B cell (primary cell): ENCODE results near the gene PCDHGA8. TPM values are rescaled to one million over a fixed set of nuclear protein-coding genes. Genes with fewer than 3 reads are reported as not detected.

Source experiments
- ATAC-seq: fragments of 200-7000 bp; cut with Tn5 transposase; one replicate; pipeline ENCODE4 v1.10.0; 2021; ENCODE audit warnings: low read depth, mild to moderate bottlenecking, moderate number of reproducible peaks, moderate library complexity
- CTCF ChIA-PET: fragments of 350-600 bp; sonication (Branson Sonifier 250); formaldehyde crosslinking; loops from one replicate; lab custom pipeline; 2021; ENCODE audit warnings: antibody characterized with exemption, inconsistent platforms; lab: Charles Lee
- POLR2A ChIA-PET: fragments of 350-600 bp; sonication (Branson Sonifier 250); formaldehyde crosslinking; loops from one replicate; lab custom pipeline; 2021; ENCODE audit warnings: antibody characterized with exemption; lab: Charles Lee
- DNase-seq: peaks from one replicate; pipeline ENCODE4 v3.0.0; 2013
- H2AFZ ChIP-seq: 2 replicates; pipeline ENCODE4 v1.6.1; 2012; ENCODE audit warnings: mild to moderate bottlenecking, low read depth, low read length; ENCODE audit not compliant: insufficient read depth, poor library complexity, severe bottlenecking
- H3K27ac ChIP-seq, 2 donors: 1 replicate in 1 of 2; 2 replicates in 1 of 2; pipeline ENCODE4 v1.5.1; 2012 to 2013; ENCODE audit warnings: low read length in 2 of 2, mild to moderate bottlenecking in 2 of 2, moderate library complexity in 1 of 2
- H3K27me3 ChIP-seq, 4 experiments: fragments of 200-600 bp in 1 of 4; sonication (generic) in 1 of 4; replicated peaks in 1 of 4; 1 replicate in 2 of 4; 2 replicates in 2 of 4; pipeline versions ENCODE4 v1.6.1 to v1.7.0; 2013 to 2016; ENCODE audit warnings: low read length in 3 of 4, mild to moderate bottlenecking in 2 of 4, mixed read lengths in 1 of 4, moderate library complexity in 1 of 4; ENCODE audit not compliant: insufficient read depth in 4 of 4, control insufficient read depth in 3 of 4; ENCODE audit errors: control extremely low read depth in 1 of 4
- H3K36me3 ChIP-seq, 2 experiments: replicated peaks in 1 of 2; 1 replicate in 1 of 2; 2 replicates in 1 of 2; pipeline versions ENCODE4 v1.6.1 to v1.7.1; 2013; ENCODE audit warnings: low read length in 1 of 2; ENCODE audit not compliant: insufficient read depth in 2 of 2, control insufficient read depth in 1 of 2; ENCODE audit errors: control extremely low read depth in 1 of 2, extremely low read depth in 1 of 2
- H3K4me1 ChIP-seq, 2 donors: fragments of 200-600 bp in 1 of 2; sonication (generic) in 1 of 2; 1 replicate in 1 of 2; 2 replicates in 1 of 2; pipeline versions ENCODE4 v1.5.1 to v1.6.1; 2013 to 2017; ENCODE audit warnings: low read length in 2 of 2; ENCODE audit not compliant: control insufficient read depth in 2 of 2, insufficient read depth in 2 of 2
- H3K4me2 ChIP-seq: replicated peaks from 2 replicates; pipeline ENCODE3; 2012; ENCODE audit warnings: mild to moderate bottlenecking, low read depth, low read length; ENCODE audit not compliant: poor library complexity, severe bottlenecking
- H3K4me3 ChIP-seq, 5 experiments: fragments of 200-600 bp in 1 of 5; sonication (generic) in 1 of 5; 1 replicate in 3 of 5; 2 replicates in 2 of 5; pipeline versions ENCODE4 v1.5.1 to v1.7.0; 2011 to 2016; ENCODE audit warnings: low read length in 4 of 5, mild to moderate bottlenecking in 4 of 5, low read depth in 2 of 5, control low read depth in 1 of 5, moderate library complexity in 1 of 5; ENCODE audit not compliant: insufficient read depth in 1 of 5; ENCODE audit errors: control extremely low read depth in 1 of 5, extremely low read depth in 1 of 5
- H3K79me2 ChIP-seq: fragments of 200-600 bp; sonication (generic); one replicate; pipeline ENCODE4 v1.6.0; 2016; ENCODE audit warnings: low read length; ENCODE audit not compliant: control insufficient read depth, insufficient read depth
- H3K9ac ChIP-seq: fragments of 200-600 bp; sonication (generic); 2 replicates; pipeline ENCODE4 v1.6.1; 2017; ENCODE audit warnings: mild to moderate bottlenecking, low read length, moderate library complexity
- H3K9me3 ChIP-seq, 3 donors: one replicate each; pipeline versions ENCODE4 v1.6.1 to v1.7.1; 2013; ENCODE audit warnings: low read length in 2 of 3; ENCODE audit not compliant: control insufficient read depth in 2 of 3, insufficient read depth in 1 of 3; ENCODE audit errors: control extremely low read depth in 1 of 3
- H4K20me1 ChIP-seq: 2 replicates; pipeline ENCODE4 v1.6.0; 2012; ENCODE audit warnings: mild to moderate bottlenecking, low read length; ENCODE audit not compliant: insufficient read depth, control insufficient read depth, poor library complexity, severe bottlenecking
- H3K27ac Mint-ChIP-seq: one replicate; pipeline ENCODE4 v1.8.0; 2021; ENCODE audit warnings: mixed read lengths
- H3K27me3 Mint-ChIP-seq: one replicate; pipeline ENCODE4 v1.8.0; 2021; ENCODE audit warnings: mixed read lengths
- H3K4me1 Mint-ChIP-seq: one replicate; pipeline ENCODE4 v1.8.0; 2021; ENCODE audit warnings: mixed read lengths
- H3K4me3 Mint-ChIP-seq: one replicate; pipeline ENCODE4 v1.8.0; 2021; ENCODE audit warnings: mixed read lengths
- H3K9me3 Mint-ChIP-seq: one replicate; pipeline ENCODE4 v1.8.0; 2022; ENCODE audit warnings: mixed read lengths; ENCODE audit not compliant: insufficient read depth
- EZH2 ChIP-seq: IDR thresholded peaks from 2 replicates; pipeline ENCODE4 v1.6.1; 2012; ENCODE audit warnings: borderline replicate concordance, low read depth, mild to moderate bottlenecking, moderate library complexity, low read length; ENCODE audit not compliant: insufficient read depth, poor library complexity, severe bottlenecking
- WGBS: methylation state at CpG from one replicate; pipeline ENCODE4 v1.1.5; 2013; ENCODE audit warnings: missing lambda C conversion rate; ENCODE audit not compliant: insufficient coverage; 5-methylcytosine and 5-hydroxymethylcytosine counted together
- intact Hi-C: fragments of 100-400 bp; cut with micrococcal nuclease; formaldehyde crosslinking; loops from one replicate; pipeline ENCODE4 v1.10.0; 2022
- polyA plus RNA-seq: library from polyadenylated mRNA; depleted of rRNA; stranded (reverse); fragments of >200 nt; gene quantifications from 2 replicates; pipeline ENCODE4 v1.2.3, GENCODE V29; 2012
- total RNA-seq, 2 donors: library from RNA; stranded (reverse); fragments of 120-200 nt in 1 of 2; gene quantifications; 1 replicate in 1 of 2; 2 replicates in 1 of 2; pipeline versions ENCODE4 v1.2.3 to v1.2.4, GENCODE V29; 2013 to 2022
- TF ChIP-seq, protein P1 (sequence below): fragments of 200-600 bp; IDR thresholded peaks from one replicate; pipeline ENCODE4 v1.8.0; 2022; ENCODE audit warnings: antibody characterized with exemption, mild to moderate bottlenecking

The PCDHGA8 gene
- total and polyA plus RNA-seq, 2 donors (not counting 1 experiment from before 2014, with no cell fraction given) = 0.21 to 1.2 TPM

DNA sequence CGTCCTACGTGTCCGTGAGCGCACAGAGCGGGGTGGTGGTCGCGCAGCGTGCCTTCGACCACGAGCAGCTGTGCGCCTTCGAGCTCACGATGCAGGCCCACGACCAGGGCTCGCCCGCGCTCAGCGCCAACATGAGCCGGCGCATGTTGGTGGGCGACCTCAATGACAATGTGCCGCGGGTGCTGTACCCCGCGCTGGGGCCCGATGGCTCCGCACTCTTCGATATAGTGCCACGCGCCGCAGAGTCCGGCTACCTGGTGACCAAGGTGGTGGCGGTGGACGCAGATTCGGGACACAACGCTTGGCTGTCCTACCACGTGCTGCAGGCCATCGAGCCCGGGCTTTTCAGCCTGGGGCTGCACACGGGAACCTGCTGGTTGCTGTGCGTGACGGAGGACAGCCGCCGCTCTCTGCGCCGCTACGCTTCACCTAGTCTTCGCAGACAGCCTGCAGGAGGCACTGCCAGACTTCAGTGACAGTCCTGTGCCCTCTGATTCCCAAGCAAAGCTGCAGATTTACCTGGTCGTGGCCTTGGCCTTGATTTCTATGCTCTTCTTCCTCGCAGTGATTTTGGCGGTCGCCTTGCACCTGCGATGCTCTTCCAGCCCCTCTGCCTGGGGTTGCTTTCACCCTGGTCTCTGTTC, 35.5 kb downstream of the PCDHGA8 start:
- peaks cover 0 to 54% (median 27%) of the 10 kb centered on the region in 3 donors for H3K9me3 ChIP-seq
- no peaks in the 10 kb centered on the region for H3K79me2 ChIP-seq
- no peak overlapping the region for H3K27ac ChIP-seq
- no peaks in the 10 kb centered on the region for H3K36me3 ChIP-seq
- Mint-ChIP-seq H3K27me3 (peaks cover 49% of the 10 kb centered on the region), H3K4me1 (peaks cover 7% of the 10 kb centered on the region), H3K4me3 (no peak overlapping the region), H3K27ac (no peak overlapping the region), H3K9me3 (peaks cover 4% of the 10 kb centered on the region)
- H4K20me1 ChIP-seq = no peaks in the 10 kb centered on the region
- peaks cover 0 to 55% (median 41%) of the 10 kb centered on the region in 4 experiments for H3K27me3 ChIP-seq
- intact Hi-C loops = no loop called here
- H3K4me3 ChIP-seq = no peak overlapping the region
- peaks cover 15 to 17% of the 10 kb centered on the region in 2 donors for H3K4me1 ChIP-seq
- 64% methylated on average over 53 of the region's 53 CpGs for WGBS
- H3K9ac ChIP-seq = no peak overlapping the region
- no peak for ATAC-seq
- H2AFZ ChIP-seq = no peak overlapping the region
- CTCF ChIA-PET = interaction anchor here (0.7 to 4.4 kb wide), 7 partner anchors 15 to 140 kb away, joined by 3 to 68 read pairs (median 3); partner anchors contain the start of genes PCDHGA10 and PCDHGB3
- no peak for TF ChIP-seq EZH2
- TF ChIP-seq, protein P1, sequence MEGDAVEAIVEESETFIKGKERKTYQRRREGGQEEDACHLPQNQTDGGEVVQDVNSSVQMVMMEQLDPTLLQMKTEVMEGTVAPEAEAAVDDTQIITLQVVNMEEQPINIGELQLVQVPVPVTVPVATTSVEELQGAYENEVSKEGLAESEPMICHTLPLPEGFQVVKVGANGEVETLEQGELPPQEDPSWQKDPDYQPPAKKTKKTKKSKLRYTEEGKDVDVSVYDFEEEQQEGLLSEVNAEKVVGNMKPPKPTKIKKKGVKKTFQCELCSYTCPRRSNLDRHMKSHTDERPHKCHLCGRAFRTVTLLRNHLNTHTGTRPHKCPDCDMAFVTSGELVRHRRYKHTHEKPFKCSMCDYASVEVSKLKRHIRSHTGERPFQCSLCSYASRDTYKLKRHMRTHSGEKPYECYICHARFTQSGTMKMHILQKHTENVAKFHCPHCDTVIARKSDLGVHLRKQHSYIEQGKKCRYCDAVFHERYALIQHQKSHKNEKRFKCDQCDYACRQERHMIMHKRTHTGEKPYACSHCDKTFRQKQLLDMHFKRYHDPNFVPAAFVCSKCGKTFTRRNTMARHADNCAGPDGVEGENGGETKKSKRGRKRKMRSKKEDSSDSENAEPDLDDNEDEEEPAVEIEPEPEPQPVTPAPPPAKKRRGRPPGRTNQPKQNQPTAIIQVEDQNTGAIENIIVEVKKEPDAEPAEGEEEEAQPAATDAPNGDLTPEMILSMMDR = no peak
- no peak for DNase-seq
- POLR2A ChIA-PET = no interaction called here
- H3K4me2 ChIP-seq = no peak overlapping the region
